HG03139 (cell line): ENCODE results near the gene SPATA20.

Experiments
- ATAC-seq: cut with Tn5 transposase; IDR thresholded peaks from one replicate; pipeline ENCODE4 v1.9.1; 2021; ENCODE audit not compliant: unreplicated experiment

SPATA20 gene

GRCh38 chr17:50519141-50519834 is 27.7 kb upstream of the SPATA20 start:
- no peak for ATAC-seq

- ATAC-seq: no peak
These were observed 26.5 kb upstream of the SPATA20 start for GRCh38 chr17:50520483-50520882.

- no peak for ATAC-seq
These were observed 25.5 kb upstream of the SPATA20 start for GRCh38 chr17:50521514-50521913.

GRCh38 chr17:50522766-50523165 is 24.2 kb upstream of the SPATA20 start:
- no peak for ATAC-seq

- ATAC-seq: no peak
These were observed 23.8 kb upstream of the SPATA20 start for GRCh38 chr17:50523208-50523607.

- no peak for ATAC-seq
These were observed 22.1 kb upstream of the SPATA20 start for GRCh38 chr17:50524838-50525237.

- ATAC-seq: no peak
These were observed 19.7 kb upstream of the SPATA20 start for GRCh38 chr17:50527155-50527762.

- no peak for ATAC-seq
These were observed 19.0 kb upstream of the SPATA20 start for GRCh38 chr17:50527949-50528474.

- no peak for ATAC-seq
These were observed 17.1 kb upstream of the SPATA20 start for GRCh38 chr17:50529849-50530248.

GRCh38 chr17:50531428-50532025 is 15.4 kb upstream of the SPATA20 start:
- no peak for ATAC-seq

GRCh38 chr17:50532452-50533024 is 14.4 kb upstream of the SPATA20 start, which contains the start of gene EPN3:
Gene EPN3 (plus strand): TSS chr17:50532735. CDS start chr17:50536557, 3,822 bp downstream.
- no peak for ATAC-seq

- ATAC-seq: no peak
These were observed 13.8 kb upstream of the SPATA20 start for GRCh38 chr17:50533185-50533584.

GRCh38 chr17:50533720-50534148 is 13.2 kb upstream of the SPATA20 start:
- no peak for ATAC-seq

GRCh38 chr17:50534222-50534978 is 12.6 kb upstream of the SPATA20 start:
- no peak for ATAC-seq

GRCh38 chr17:50534979-50535326 is 12.0 kb upstream of the SPATA20 start:
- no peak for ATAC-seq

- ATAC-seq: no peak
These were observed 11.6 kb upstream of the SPATA20 start for GRCh38 chr17:50535407-50535806.

- ATAC-seq: no peak
These were observed 10.0 kb upstream of the SPATA20 start for GRCh38 chr17:50536683-50537646.

GRCh38 chr17:50537721-50538548 is 9.0 kb upstream of the SPATA20 start:
- no peak for ATAC-seq
